Amniotic epithelial cell (primary cell): Measurements from ENCODE around the gene MMEL1.
"Not testable (repeated sequence)": the region's sequence is repeated elsewhere in the genome, so short reads cannot be mapped to it uniquely, and the experiment has no call there.

Source experiments
- DNase-seq: peaks from one replicate; pipeline ENCODE4 v3.0.0-alpha.2; 2010; ENCODE audit warnings: low read depth

The MMEL1 gene

GRCh38 chr1:2632561-2633361 lies at the start of gene MMEL1:
TSS of gene MMEL1 (minus strand) at chr1:2633016. CDS start at chr1:2629484, 3,532 bp downstream.
- no peak for DNase-seq

GRCh38 chr1:2676726-2677125 lies 43.9 kb upstream of the MMEL1 start:
- not testable (repeated sequence) for DNase-seq

- DNase-seq, result not testable (repeated sequence)
Measured at GRCh38 chr1:2671656-2672055, 38.8 kb upstream of the MMEL1 start.

GRCh38 chr1:2659806-2660205 lies 27.0 kb upstream of the MMEL1 start:
- DNase-seq, result not testable (repeated sequence)

GRCh38 chr1:2657909-2658308 lies 25.1 kb upstream of the MMEL1 start:
- DNase-seq, result not testable (repeated sequence)

- DNase-seq, result not testable (repeated sequence)
Measured at GRCh38 chr1:2657124-2657523, 24.3 kb upstream of the MMEL1 start.

GRCh38 chr1:2655598-2656434 lies 23.0 kb upstream of the MMEL1 start:
- not testable (repeated sequence) for DNase-seq

- not testable (repeated sequence) for DNase-seq
Measured at GRCh38 chr1:2654443-2654948, 21.7 kb upstream of the MMEL1 start.

- not testable (repeated sequence) for DNase-seq
Measured at GRCh38 chr1:2653741-2654442, 21.1 kb upstream of the MMEL1 start.

- not testable (repeated sequence) for DNase-seq
Measured at GRCh38 chr1:2652926-2653571, 20.2 kb upstream of the MMEL1 start.

GRCh38 chr1:2652152-2652925 lies 19.5 kb upstream of the MMEL1 start:
- DNase-seq, result not testable (repeated sequence)

- DNase-seq, result no peak
Measured at GRCh38 chr1:2650967-2651645, 18.3 kb upstream of the MMEL1 start.

GRCh38 chr1:2646837-2647236 lies 14.0 kb upstream of the MMEL1 start:
- no peak for DNase-seq

- DNase-seq, result no peak
Measured at GRCh38 chr1:2645776-2646175, 13.0 kb upstream of the MMEL1 start.

- DNase-seq, result no peak
Measured at GRCh38 chr1:2645143-2645542, 12.3 kb upstream of the MMEL1 start.

GRCh38 chr1:2644591-2645101 lies 11.8 kb upstream of the MMEL1 start:
- no peak for DNase-seq

GRCh38 chr1:2644171-2644570 lies 11.4 kb upstream of the MMEL1 start:
- no peak for DNase-seq

- no peak for DNase-seq
Measured at GRCh38 chr1:2643414-2644077, 10.7 kb upstream of the MMEL1 start.
